ENCODE results near the gene FTO.

FTO gene

DNA sequence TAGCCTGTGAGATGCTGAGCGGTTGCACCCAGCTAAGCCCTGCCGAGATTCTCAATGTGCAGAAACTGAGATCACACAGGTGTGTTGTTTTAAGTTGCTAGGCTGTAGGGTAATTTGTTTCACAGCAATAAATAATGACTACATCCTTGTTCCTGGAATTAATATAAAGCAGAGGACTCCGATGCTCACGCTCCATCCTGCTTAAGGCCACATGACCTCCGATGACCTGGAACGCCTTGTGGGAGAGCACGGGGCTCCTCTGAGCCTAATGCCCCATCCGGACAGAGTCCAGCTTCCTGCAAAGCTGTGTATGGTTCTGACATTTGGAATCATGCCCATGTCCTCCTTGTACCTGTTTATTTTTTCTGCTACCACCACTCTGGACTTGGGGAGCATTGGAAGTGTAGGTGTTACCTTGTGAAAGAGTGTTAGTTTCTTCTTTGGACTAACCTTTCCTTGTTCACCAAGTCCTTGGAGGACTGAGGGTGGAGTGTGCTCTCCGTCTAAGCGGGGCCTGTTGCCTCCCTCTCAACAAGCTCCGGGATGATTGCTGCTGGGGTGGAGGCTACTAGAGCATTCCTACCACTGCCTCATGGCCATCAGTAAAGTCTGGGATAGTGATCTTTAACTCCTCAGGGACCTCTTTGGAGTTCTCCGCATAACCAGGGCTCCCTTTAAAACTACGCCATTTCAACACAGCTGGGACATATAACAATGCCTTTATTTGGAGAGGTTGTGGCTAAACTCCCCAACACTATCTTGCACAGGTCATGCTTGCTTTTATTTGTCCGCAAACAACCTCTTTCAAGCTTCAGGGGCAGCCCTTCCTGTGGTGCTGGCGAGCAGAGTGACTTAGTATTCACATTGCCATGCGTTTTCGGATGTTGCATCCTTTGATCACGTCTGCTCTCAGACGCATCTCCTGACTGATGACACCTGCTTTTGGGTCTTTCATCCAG is 457.3 kb downstream of the FTO start:
- no peak for DNase-seq (ENCODE audit: low spot score)

DNA sequence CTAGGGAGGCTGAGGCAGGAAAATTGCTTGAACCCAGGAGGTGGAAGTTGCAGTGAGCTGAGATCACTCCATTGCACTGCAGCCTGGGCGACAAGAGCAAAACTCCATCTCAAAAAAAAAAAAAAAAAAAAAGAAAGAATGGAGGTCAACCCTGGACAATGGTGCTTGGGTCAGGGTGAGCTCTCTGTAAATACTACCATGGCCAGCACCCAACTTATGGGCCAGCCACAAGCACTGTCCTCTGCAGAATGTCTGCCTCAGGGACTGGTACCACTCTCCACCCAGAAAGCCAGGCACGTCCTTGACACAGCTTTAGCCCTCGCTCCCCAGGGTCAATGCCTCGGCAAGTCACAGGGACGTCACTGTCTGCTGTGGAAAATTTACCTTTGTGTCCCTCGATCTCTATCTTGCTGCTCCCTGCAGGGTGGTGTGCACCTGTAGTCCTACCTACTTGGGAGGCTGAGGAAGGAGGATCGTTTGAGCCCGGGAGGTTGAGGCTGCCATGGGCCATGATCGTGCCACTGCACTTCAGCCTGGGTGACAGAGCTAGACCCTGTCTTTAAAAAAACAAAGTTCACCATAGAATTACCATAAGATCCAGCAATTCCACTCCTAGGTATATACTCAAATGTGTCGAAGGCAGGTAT is 459.4 kb downstream of the FTO start:
- DNase-seq (ENCODE audit: low spot score): no peak

DNA sequence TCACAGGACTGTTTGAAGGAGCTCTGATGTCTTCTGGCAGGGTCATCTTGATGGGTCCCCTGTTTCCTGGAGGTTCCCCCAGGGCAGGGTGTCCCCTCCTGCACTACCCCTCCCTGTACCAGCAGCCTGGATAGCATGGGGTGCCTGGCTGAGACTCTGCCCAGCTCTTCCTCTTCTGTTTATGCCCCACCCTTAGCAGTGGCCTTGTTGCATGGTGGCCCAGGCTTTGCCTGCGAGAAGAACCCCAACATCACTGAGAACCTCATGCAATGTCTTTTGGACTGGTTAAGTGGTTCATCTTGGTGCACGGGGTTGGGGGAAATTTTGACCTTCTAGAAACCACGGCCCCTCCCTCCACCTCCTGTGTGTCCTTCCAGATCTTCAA is 460.8 kb downstream of the FTO start:
- DNase-seq (ENCODE audit: low spot score): no peak

DNA sequence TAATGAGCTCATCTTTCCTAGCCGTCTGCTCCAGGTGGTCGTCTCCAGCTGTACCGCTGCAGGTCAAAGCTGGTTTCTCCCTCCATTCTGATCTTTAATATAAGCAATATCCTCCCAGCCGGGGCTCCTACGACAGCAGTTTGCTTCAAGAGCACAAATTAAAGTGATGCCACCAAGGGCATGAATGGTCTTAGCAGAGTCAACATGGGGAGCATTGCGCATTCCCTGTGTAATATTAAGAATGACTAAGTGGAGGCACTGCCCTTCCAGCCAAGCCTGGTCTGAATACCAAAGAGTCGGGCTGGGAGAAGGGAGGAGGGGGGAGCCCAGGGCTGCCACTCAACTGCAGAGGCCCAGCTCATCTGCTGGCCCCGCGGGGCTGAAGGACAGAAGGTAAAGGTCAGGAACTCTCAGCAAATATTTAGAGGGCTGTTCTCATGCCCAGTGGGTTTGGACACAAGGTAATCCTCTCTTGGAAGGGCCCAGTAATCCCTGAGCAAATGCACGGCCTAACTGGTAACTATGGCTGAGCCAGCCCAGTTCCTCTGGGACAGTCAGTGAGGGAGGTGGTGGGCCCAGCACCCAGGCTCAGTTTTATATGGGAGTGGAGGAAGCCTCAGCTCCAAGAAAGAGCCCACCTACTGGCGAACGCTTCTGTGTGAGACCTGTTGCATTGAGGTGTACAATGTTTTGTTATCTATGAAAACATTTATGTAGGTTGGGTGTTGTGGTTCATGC is 461.4 kb downstream of the FTO start:
- no peak for DNase-seq (ENCODE audit: low spot score)

DNA sequence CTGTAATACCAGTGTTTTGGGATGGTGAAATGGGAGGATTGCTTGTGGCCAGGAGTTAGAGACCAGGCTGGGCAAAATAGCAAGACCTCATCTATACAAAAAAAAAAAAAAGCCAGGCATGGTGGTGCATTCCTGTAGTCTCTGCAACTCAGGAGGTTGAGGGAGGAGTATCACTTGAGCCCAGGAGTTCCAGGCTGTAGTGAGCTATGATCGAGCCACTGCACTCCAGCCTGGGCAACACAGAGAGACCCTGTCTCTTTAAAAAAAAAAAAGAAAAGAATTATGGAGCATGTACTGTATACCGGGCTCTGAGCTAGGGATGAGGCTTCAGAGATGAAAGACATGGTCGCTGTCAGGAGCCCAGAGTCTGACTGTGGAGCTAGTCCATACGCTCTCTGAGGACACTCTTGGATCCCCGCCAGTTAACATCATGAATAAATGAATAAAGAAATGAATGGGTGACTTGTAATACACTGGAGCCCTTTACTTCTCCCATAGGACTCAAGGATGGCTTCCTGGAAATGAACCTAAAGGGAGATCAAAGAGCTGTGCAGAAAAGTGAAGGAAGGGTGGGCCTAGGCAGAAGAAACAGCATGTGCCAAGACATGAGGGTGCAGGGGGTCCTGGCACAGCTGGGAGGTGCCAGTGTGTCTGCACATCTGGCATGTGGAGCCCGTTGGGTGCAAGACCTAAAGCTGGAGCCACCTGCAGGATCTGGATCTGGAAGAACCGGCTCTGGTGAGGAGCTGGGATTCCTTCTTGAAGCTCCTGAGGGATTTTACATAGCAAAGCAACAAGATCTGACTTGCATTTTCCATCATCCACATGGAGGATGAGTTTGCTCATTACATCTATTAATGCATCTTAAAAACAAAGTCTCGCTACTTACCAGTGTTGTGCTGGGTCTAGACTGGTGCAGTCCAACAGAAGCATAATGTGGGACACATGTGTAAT is 462.2 kb downstream of the FTO start:
- DNase-seq (ENCODE audit: low spot score): no peak

DNA sequence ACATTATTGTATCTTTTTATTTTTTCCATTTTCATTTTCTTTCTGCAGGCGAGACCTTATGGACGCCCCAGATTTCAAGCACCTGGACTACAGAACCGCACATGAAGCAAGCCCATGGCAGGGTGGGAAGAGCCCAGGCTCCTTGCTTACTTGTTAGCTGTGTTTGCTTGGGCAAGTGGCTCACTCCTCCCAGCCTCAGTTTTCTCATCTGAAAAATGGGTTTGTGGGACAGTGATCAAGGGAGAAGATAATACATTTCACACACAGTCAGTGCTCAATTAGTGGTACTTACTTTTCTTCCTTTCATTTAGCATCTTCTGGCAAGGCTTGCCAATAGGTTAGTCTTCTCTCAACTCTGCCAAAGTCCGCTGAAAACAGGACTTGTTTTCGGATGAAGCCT is 465.2 kb downstream of the FTO start:
- DNase-seq (ENCODE audit: low spot score): no peak

DNA sequence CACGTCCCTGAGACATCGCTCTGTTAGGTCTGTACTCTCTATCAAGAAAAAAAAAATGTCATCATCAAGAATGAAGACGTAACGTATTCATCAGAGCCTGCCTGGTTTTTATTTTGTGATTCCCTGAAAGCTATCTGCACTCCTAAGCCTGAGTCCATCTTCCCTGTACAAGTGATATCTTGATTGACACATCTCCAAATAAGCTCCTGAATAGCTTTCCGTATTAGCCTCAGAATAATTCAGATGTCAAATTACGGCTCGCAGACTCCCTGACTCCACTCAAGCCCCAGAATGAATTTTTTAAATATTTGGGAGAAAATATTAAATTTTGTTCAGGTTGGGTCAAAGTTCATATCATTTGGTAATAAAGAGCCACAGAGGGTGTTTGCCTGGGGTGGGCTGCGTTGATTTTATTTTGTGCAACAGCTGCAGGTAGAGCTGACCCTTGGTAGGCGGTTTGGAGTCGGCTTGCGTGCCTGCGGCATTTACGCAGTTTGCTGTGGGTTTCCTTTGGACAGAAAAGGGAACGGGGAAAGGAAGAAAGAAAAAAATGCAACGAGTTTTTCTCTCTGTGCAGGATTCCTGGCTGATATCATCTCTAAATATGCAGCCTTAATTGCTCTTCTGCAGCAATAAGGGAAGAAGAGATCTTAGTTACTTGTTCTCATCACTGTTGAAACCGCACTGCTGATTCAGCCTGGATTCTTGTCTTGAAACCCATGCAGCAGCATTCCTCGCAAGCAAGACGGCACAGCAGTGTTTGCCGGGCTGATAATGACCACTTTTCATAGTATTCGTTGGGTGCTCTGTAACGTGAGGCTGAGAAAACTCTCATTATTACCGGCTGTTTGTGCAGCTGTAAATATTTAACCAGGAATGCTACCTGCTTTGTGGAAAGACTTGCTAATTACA is 467.9 kb downstream of the FTO start:
- DNase-seq (ENCODE audit: low spot score): peak; percentile 29

DNA sequence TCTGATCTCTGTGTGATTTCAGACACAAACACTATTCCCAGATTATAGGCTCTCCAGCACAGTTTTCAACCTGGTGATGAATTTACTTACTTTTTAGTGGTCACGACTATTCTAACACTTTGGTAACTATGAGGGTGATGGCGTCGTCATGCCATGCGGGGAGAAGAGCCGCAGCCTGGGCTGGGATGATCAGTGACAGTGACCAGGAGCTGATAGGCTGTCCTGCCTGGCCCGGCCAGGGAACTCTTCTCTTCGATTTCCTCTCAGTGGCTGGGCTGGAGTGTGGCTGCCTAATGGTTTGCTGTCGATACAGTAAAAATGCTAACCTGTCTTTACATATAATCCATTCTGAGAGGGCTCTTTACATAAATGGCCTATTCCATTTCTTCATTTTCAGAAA is 469.5 kb downstream of the FTO start:
- DNase-seq (ENCODE audit: low spot score): no peak

DNA sequence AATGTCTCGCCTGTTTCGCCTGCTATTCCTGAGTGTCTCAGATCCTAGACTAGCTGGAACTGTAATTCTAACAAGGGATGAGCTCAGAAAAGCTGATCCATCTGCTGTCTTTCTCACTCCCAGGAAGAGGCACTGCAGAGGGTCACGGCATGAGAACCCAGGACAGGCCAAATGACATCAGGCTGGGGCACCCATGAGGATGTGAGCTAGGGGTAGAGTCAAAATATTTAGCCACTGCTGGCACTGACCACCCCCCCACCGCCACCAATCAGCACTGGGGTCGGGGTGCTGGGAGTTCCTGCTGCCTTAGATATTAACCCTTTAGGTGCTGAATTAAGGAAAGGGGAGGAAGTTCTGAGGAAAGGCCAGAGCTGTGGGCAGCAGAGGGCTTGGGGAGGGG is 470.2 kb downstream of the FTO start:
- no peak for DNase-seq (ENCODE audit: low spot score)

DNA sequence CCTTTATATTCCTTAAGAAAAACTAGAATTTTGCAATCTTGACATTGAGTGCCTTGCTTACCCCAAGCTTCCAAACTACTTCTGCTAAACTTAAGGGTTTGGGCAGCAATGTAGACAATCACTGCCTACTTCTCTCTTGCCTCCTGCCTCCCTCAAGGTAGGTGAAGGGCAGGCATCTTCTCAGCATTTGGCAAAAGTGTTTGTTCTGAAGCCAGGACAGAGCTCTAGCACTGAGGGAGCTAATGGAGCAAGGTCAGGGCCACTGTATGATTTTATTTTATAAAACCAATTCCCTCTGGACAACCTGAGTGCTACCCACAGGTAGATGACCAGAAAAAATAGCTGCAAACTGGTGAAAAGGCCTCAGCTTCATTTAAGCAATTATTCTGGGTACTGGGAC is 470.8 kb downstream of the FTO start:
- DNase-seq (ENCODE audit: low spot score): no peak

DNA sequence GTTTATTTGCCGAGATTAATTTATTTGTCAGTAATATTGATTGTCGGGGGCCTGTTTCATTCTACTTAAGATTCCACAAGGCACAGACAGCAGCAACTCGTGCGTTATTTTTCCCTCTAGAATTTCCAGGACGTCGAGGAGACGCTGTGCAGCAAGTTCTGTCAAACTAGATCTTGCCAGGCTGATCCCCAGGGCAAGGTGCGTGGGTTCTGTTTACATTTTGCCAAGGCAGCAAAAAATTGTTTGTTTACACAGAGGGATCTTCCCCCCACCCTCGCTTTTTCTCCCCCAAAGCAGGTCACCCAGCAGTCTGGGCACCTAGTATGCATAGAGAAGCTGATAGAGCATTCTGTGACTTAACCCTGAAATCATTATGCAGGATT is 471.2 kb downstream of the FTO start:
- DNase-seq (ENCODE audit: low spot score): no peak

DNA sequence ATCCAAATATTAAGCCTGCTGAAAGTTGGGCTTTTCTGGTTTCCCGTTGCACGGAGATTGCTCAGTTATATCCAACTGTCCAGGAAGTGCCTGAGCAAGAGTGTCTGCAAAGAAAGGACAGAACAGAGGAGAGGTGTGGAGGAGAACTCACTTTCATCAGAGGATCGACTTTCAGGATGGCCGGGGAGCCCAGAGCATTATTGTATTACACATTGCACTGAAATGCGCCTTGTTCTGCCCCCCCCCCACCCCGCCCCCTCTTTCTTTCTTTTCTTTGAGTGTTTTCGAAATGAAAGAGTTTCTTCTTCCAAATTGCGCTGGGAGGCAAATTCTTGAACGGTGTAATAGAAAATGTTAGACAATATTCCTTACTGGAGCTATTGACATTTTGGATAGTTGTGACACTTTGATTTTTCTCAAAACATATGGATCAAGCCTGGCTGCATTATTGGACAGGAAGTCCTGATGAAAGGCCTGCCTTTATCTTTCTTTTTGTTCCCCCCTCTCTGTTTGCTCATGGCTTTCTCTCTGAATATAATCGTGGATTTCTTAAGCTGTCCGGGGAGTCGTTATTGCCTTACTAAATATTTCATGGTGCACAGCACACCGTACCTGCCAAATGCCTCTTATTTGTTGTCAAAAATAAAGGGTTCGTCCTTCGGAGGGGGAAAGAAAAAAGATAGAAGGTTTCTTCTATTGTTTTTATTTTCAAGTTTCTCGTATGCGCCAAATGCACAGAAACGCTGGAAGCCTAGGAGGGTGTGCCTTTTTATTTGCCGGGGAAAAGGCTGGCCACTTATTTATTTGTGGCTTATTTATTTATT is 471.8 kb downstream of the FTO start:
- DNase-seq (ENCODE audit: low spot score): no peak

DNA sequence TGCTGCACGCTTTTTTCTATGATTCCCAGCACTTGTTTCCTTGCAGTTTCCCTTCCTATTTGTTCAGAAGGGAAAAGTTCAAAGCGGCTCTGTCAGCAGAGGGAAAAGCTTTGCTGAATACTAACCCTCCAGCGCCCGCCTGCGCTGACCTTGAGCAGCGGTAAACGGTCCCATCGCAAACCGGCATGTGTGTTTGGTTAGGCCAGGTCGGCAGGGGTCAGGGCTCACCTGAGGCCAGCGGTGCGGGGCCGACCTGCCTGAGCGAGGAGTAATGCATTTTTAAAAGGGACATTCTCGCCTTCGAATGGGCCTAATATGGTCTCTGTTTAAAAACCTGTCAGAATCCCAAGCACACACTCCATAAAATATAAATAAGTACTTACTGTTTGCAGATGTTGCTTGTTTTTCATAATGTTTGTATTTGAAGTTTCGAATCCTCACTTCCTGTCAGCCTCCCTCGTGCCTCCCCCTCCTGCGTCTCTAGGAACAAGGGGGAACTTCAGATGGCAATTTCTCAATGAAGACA is 472.5 kb downstream of the FTO start:
- DNase-seq (ENCODE audit: low spot score): no peak

DNA sequence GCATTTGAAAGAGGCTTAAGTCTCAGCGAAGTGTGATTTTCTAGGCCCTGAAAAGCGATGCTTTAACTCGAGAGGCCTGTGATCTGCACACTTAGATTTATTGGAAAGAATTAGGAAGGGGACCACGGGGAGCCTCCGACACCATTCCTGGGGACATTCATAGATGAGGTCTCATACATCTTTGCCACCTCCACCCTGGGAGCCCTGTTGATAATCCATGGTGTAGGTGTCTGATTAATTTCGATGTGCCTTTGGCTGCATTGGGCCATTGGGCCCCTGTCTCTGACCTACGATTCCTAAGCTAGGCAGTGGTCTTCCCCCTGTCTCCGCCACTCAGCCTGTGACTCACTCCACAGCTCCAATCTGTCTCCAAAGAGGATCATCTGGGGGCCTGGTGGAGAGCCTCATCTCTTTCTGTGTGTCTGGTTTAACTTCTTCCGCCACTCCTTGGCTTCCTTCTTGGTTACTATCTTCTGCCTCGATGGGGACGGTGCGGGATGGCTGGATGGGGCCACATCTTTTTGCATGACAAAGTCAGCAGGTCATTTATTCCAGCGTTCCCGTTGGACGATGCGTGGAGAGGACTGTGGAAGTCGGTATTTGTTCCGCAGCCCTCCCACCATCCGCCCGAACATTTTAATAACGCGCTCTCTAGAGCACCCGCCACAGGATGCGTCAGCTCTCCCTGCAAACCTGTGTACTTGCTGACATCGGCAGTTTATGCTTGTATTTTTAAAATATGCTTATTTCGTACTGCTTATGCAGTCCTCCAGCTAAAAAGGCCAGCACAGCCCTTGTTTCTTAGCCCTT is 473.3 kb downstream of the FTO start:
- DNase-seq (ENCODE audit: low spot score): no peak

DNA sequence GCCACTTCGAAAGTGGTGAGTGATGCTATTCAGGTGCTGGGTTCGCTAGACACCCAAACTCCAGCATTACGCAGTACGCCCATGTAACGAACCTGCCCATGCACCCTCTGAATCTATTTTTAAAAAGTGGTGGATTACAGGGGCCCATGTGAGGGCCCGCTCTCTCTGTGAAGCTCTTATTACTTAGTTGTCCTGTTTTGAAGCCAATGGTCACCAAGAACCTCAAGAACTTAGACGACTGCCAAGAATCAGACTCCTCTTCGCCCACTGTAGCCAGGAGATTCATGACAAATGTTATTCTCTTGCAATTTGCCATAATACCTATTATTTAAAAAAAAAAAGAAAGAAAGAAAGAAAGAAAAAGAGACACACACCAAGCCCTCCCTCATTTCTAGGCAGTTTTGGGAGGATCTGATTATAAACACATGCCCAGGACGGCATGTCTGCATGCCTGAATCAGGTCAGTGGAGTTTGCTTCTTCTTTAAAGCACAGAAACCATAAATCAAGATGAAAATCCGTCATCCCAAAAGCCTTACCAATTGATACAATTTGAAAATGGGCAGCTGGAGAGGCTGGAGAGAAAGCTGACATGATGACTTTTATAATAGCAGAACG is 474.0 kb downstream of the FTO start:
- no peak for DNase-seq (ENCODE audit: low spot score)

DNA sequence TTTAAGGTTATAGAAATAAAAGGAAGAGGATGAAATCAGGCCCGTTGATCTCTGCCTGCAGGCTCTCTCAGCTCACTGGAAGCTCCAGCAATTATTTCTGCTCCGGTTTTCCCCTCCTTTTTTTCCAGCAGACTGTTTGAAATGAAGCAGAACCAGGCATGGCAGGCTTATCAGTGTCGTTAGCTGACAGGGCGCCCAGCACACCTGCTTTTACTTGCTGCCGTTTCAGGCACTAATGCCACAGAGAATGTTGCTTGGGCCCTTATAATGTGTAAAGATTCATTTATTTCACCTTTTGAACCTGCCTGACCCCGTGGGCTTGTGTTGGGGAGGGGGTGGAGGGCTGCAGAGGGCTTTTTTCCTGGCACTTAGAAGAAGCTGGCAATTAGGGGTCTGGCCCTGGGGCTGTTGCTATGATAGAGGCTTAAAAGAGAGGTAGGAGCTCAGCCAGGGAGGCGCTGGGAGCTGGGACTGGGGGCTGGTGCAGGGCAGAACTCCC is 474.6 kb downstream of the FTO start:
- no peak for DNase-seq (ENCODE audit: low spot score)

DNA sequence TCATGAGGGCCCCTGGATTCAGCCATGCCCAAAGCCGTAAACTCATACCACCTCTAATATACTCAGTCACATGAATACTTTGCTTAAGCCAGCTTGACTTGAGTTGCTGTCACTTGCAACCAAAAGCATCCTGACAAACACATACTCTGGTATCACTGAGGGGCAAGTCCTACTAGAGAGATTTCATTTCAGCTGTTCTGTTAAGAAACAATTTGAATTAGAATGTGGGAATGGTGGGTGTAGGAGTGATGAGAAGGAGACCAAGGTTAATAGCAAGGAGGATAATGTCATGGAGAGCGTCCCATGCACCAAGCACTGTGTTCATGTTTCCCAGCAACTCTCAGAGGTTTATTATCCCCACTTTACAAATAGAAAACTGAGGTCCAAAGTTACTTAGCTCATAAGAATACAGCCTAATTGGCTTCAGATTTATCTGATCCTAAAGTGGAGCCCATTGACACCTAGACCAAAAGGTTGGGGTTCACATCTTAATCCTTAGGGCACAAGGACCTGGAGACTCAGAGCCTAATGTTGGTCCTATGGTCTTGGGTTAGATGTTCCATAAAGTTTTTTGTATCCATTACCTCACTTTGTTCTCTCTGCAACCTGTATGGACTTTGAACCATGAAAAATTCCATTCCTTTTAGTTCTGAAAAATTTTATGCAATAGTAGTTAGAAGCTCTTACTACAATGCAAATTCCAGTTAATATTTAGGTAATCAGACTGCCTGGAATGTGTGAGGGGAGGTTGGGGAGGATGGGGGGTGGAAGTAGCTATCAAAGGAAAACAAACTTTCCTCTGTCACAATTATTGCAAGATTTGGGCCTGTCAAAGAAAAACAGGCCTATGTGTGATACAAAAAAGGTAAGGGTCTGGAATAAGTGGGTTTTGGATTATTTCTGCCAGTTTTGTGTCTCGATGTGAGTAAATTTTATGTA is 476.7 kb downstream of the FTO start:
- no peak for DNase-seq (ENCODE audit: low spot score)

Data from GM03348 (cell line).